Heart right ventricle (tissue), 16 donors: Measurements from ENCODE around the gene REL. TPM values are rescaled to one million over a fixed set of nuclear protein-coding genes. Genes with fewer than 3 reads are reported as not detected.
A peak's percentile ranks its signal among the peaks of the same experiment; 100 is the strongest.

Experiments used
- ATAC-seq, 8 donors: fragments of 200-7000 bp; cut with Tn5 transposase; one replicate each; pipeline ENCODE4 v1.9.1; 2020; ENCODE audit warnings: mild to moderate bottlenecking in 8 of 8, moderate library complexity in 8 of 8, moderate number of reproducible peaks in 1 of 8
- DNase-seq, 2 donors: peaks; one replicate each; pipeline ENCODE4 v3.0.0-alpha.2; 2020
- H3K27ac ChIP-seq, 10 donors: fragments of 200-600 bp; sonication (generic) in 2 of 10; one replicate each; pipeline versions ENCODE4 v1.5.0 to v1.8.0; 2020 to 2022; ENCODE audit warnings: mild to moderate bottlenecking in 3 of 10
- H3K27me3 ChIP-seq, 7 donors: fragments of 200-600 bp; one replicate each; pipeline ENCODE4 v1.8.0; 2021 to 2022; ENCODE audit warnings: mild to moderate bottlenecking in 2 of 7
- H3K36me3 ChIP-seq, 9 donors: fragments of 200-600 bp; sonication (generic) in 1 of 9; one replicate each; pipeline versions ENCODE4 v1.5.0 to v1.8.0; 2020 to 2022; ENCODE audit warnings: mild to moderate bottlenecking in 2 of 9
- H3K4me1 ChIP-seq, 9 donors: fragments of 200-600 bp; sonication (generic) in 1 of 9; one replicate each; pipeline versions ENCODE4 v1.5.0 to v1.8.0; 2020 to 2022; ENCODE audit warnings: mild to moderate bottlenecking in 4 of 9
- H3K4me3 ChIP-seq, 10 donors: fragments of 200-600 bp; sonication (generic) in 2 of 10; one replicate each; pipeline versions ENCODE4 v1.5.0 to v1.8.0; 2020 to 2022; ENCODE audit warnings: mild to moderate bottlenecking in 7 of 10, moderate library complexity in 2 of 10
- H3K9me3 ChIP-seq, 11 donors: fragments of 200-600 bp in 10 of 11; sonication (generic) in 2 of 11; one replicate each; pipeline versions ENCODE4 v1.5.0 to v1.8.0; 2013 to 2022; ENCODE audit warnings: mild to moderate bottlenecking in 2 of 11, control low read depth in 1 of 11, moderate library complexity in 1 of 11
- CTCF ChIP-seq, 9 donors: fragments of 200-600 bp; sonication (generic) in 2 of 9; IDR thresholded peaks; one replicate each; pipeline versions ENCODE4 v1.5.0 to v1.8.0; 2021 to 2022; ENCODE audit warnings: antibody characterized with exemption in 9 of 9, mild to moderate bottlenecking in 5 of 9, moderate library complexity in 1 of 9
- WGBS, 2 donors: extraction: QIAGEN DNeasy Blood & Tissue Kit; methylation state at CpG; one replicate each; pipeline ENCODE4 v1.1.7; 2013; ENCODE audit warnings: inconsistent platforms in 1 of 2; 5-methylcytosine and 5-hydroxymethylcytosine counted together
- intact Hi-C, 10 donors: fragments of 100-400 bp; cut with DNase I; formaldehyde crosslinking; loops; one replicate each; pipeline versions ENCODE4 v1.11.1 to v1.14.2; 2022
- polyA plus RNA-seq, 2 donors: library from polyadenylated mRNA; stranded (reverse); fragments of 200-250 nt; gene quantifications; one replicate each; pipeline ENCODE4 v1.2.3, GENCODE V29; 2013
- total RNA-seq, 10 donors: library from RNA; stranded (reverse); fragmentation: NEBNext Ultra II Directional in 3 of 10; extraction: Animal tissue kit (Norgen Biotek cat#: 25700) in 3 of 10; gene quantifications; one replicate each; pipeline versions ENCODE4 v1.2.1 to v1.2.4, GENCODE V29; 2021 to 2023
- donor health status: Arrhythmogenic right ventricular cardiomyopathy.
- donor health status: ischemic (EF 13 %, LVEDD 7.1; RV severe dilation, severe dysfunction).
- donor health status: healthy with polysubstance abuse.
- donor health status: DM: no; HTN: yes; CAD: no.
- donor health status: DM: no; HTN: no; CAD: no.
- donor health status: ischemic (EF 25% LVEDD 6.9; RV normal size, moderate dysfunction).
- donor health status: ischemic (EF 25% LVEDD 5.7; RV mildly dilated, moderate dysfunction).
- donor health status: healthy.
- donor health status: DM: yes; HTN: yes; CAD: no.
- donor health status: Ischemic cardiomyopathy.
- donor health status: ischemic (EF 35%, LVEDD 5.7; RV mildly dilated, moderate dysfunction).
- donor health status: nonischemic (EF 11% LVEDD 7.7; RV severe dilation, severe dysfunction).
- donor health status: DM: yes; HTN: yes; CAD: no.
- donor health status: PGD.
- donor health status: ischemic (EF 29% LVEDD 5.4; RV normal size, mild dysfunction).
- donor health status: nonischemic (EF 23%, LVEDD 6.1; RV moderate dilation, normal function).

The REL gene
- total and polyA plus RNA-seq, 12 donors, result 0.49 to 11.7 (median 6.4) TPM

DNA sequence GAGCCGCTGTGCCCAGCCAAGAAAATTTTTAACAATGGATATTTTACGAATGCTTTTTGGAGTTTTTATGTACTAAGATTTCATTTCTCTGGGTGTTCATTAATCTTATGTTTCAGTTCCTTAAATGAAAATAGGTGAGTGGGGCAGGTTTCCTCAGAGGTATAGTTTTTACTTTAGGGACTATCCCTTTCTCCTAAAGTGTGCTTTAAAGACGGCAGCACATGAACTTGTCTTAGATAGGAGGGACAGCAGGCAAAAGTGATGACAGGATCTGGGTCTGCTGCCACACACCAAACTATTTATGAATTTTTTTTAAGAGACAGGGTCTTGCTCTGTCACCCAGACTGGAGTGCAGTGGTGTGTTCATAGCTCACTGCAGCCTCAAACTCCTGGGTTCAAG lies 8.0 kb upstream of the REL start:
- Histone ChIP-seq H3K27ac (no peak overlapping the region), H3K27me3 (no peaks in the 10 kb centered on the region), H3K9me3 (peaks cover 0 to 10% (median 0%) of the 10 kb centered on the region in 11 donors), H3K4me3 (no peak overlapping the region), H3K36me3 (no peaks in the 10 kb centered on the region), H3K4me1 (peaks cover 0 to 2% (median 0%) of the 10 kb centered on the region in 9 donors)
- 67 to 78% methylated on average over 3 of the region's 3 CpGs for WGBS, 2 donors
- no peak for TF ChIP-seq CTCF (IDR thresholded peaks at IDR 0.05)
- DNase-seq (no peak), ATAC-seq (no peak)
- intact Hi-C loops, result no loop called here

DNA sequence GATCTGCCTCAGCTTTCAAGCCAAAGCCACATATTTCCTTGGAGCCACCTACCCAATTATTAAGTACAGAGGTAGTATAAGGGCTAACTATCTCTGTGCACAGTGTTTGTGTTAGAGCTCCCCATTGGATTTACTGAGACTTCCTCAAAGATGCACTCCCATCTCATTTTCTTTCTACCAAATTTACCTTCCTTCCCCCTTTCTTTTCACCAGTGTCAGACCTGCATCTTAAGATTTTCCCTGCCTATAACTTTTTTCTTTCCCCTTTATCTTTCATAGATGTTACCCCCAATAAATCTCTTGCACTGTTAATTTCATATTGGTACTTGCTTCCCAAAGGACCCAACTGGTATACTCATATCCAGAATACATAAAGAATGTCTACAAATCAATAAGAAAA lies 5.9 kb upstream of the REL start:
- Histone ChIP-seq H3K36me3 (no peaks in the 10 kb centered on the region), H3K4me1 (peaks cover 0 to 5% (median 0%) of the 10 kb centered on the region in 9 donors), H3K27ac (no peak overlapping the region), H3K4me3 (no peak overlapping the region), H3K9me3 (peaks cover 0 to 10% (median 0%) of the 10 kb centered on the region in 11 donors), H3K27me3 (no peaks in the 10 kb centered on the region)
- ATAC-seq (no peak), DNase-seq (no peak)
- intact Hi-C loops, result no loop called here
- TF ChIP-seq CTCF (IDR thresholded peaks at IDR 0.05), result no peak

DNA sequence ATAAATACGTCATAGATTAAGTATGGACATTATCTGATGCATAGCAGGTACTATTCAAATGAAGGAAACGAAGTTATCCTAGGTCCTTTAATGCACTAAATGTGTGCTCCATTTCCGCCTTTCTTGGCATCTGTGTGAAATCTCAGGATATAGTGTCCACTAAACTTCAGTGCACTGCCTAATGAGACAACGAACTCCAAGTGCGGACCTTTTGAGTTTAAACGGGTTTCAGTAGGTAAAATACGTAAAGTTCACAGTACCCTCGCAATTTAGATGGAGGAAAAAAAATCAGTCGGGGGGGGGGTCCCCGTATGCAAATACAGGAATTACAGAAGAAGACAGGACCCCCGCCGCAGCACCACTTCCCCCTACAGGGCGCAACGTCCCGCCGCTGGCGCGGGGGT lies 729 bp upstream of the REL start:
- intact Hi-C loops, result loop anchor here in 4 of 10 donors (2.0 to 10.0 kb wide), 5 partner anchors 73 to 136 kb away; partner anchors contain the start of genes PAPOLG (in 1 of the 4) and PEX13 (in 1 of the 4)
- H3K27ac ChIP-seq, result peak overlapping the region; percentile 90 to 99 (median 96)

More for the DNA sequence above, 729 bp upstream of the REL start:
- 1 to 2% methylated on average over 18 of the region's 18 CpGs for WGBS, 2 donors
- Histone ChIP-seq H3K9me3 (peaks cover 0 to 5% (median 0%) of the 10 kb centered on the region in 11 donors), H3K4me3 (peak overlapping the region; percentile 67 to 98 (median 84)), H3K4me1 (peaks cover 0 to 36% (median 30%) of the 10 kb centered on the region in 9 donors), H3K27me3 (no peaks in the 10 kb centered on the region), H3K36me3 (no peaks in the 10 kb centered on the region)
- peak in 6 of 8 donors; percentile 1 to 15 (median 8) for ATAC-seq
- peak in 6 of 9 donors; percentile 18 to 56 (median 47) for TF ChIP-seq CTCF (IDR thresholded peaks at IDR 0.05)
- no peak for DNase-seq
